DND-41 (cell line): ENCODE results near the gene CPZ.
"Not testable (repeated sequence)": the region's sequence is repeated elsewhere in the genome, so short reads cannot be mapped to it uniquely, and the experiment has no call there.

Experiments used
- ATAC-seq: fragments of 200-7000 bp; cut with Tn5 transposase; 3 replicates; pipeline ENCODE4 v1.9.1; 2021; ENCODE audit warnings: low read depth; ENCODE audit not compliant: insufficient read depth
- DNase-seq: peaks from one replicate; pipeline ENCODE4 v3.0.0-alpha.2; 2020
- H2AFZ ChIP-seq: 2 replicates; pipeline ENCODE4 v1.6.0; 2012; ENCODE audit warnings: low read depth, low read length
- H3K27ac ChIP-seq: 2 replicates; pipeline ENCODE4 v1.5.1; 2012; ENCODE audit warnings: low read length, inconsistent platforms
- H3K27me3 ChIP-seq: fragments of 200-600 bp; sonication (generic); 2 replicates; pipeline ENCODE4 v1.6.0; 2012; ENCODE audit warnings: low read length, mild to moderate bottlenecking, inconsistent platforms; ENCODE audit not compliant: insufficient read depth, poor library complexity
- H3K36me3 ChIP-seq: 2 replicates; pipeline ENCODE4 v1.5.1; 2012; ENCODE audit warnings: low read length, inconsistent platforms; ENCODE audit not compliant: insufficient read depth
- H3K4me1 ChIP-seq: 2 replicates; pipeline ENCODE4 v1.5.1; 2012; ENCODE audit warnings: mild to moderate bottlenecking, low read length; ENCODE audit not compliant: insufficient read depth
- H3K4me2 ChIP-seq: 2 replicates; pipeline ENCODE4 v1.6.0; 2012; ENCODE audit warnings: mild to moderate bottlenecking, moderate library complexity, low read length, inconsistent platforms; ENCODE audit not compliant: insufficient read depth
- H3K4me3 ChIP-seq, 2 experiments: fragments of 200-600 bp in 1 of 2; shearing (Covaris generic) in 1 of 2; 2 replicates each; pipeline ENCODE4 v1.5.1; 2012 to 2016; ENCODE audit warnings: inconsistent platforms in 2 of 2, low read length in 2 of 2, mild to moderate bottlenecking in 2 of 2, low read depth in 1 of 2, moderate library complexity in 1 of 2
- H3K79me2 ChIP-seq: 2 replicates; pipeline ENCODE4 v1.6.0; 2012; ENCODE audit warnings: low read length, inconsistent platforms; ENCODE audit not compliant: insufficient read depth
- H3K9ac ChIP-seq: 2 replicates; pipeline ENCODE4 v1.6.0; 2012; ENCODE audit warnings: low read depth, mild to moderate bottlenecking, inconsistent platforms, low read length, moderate library complexity
- H3K9me3 ChIP-seq: 2 replicates; pipeline ENCODE4 v1.5.1; 2012; ENCODE audit warnings: low read length, moderate library complexity, mild to moderate bottlenecking, inconsistent platforms; ENCODE audit not compliant: insufficient read depth, severe bottlenecking
- H4K20me1 ChIP-seq: 2 replicates; pipeline ENCODE4 v1.6.0; 2012; ENCODE audit warnings: low read length; ENCODE audit not compliant: insufficient read depth
- CTCF ChIP-seq: IDR thresholded peaks from 2 replicates; pipeline ENCODE4 v1.5.1; 2012; ENCODE audit warnings: borderline replicate concordance, low read length, moderate library complexity, mild to moderate bottlenecking; ENCODE audit not compliant: poor library complexity, severe bottlenecking; ENCODE audit errors: extremely low read depth
- EZH2 ChIP-seq: IDR thresholded peaks from 3 replicates; pipeline ENCODE4 v1.6.1; 2012; ENCODE audit warnings: borderline replicate concordance, low read depth, mild to moderate bottlenecking, moderate library complexity, low read length, inconsistent platforms; ENCODE audit not compliant: severe bottlenecking

CPZ gene

GRCh38 chr4:8617486-8618040 is 25.0 kb downstream of the CPZ start:
- TF ChIP-seq EZH2, result no peak
- no peak for TF ChIP-seq CTCF
- no peak overlapping the region for H3K27ac ChIP-seq
- H3K36me3 ChIP-seq, result no peaks in the 10 kb centered on the region
- no peaks in the 10 kb centered on the region for H3K27me3 ChIP-seq
- DNase-seq (no peak), ATAC-seq (no peak)
- no peak overlapping the region for H3K4me2 ChIP-seq
- H3K79me2 ChIP-seq, result no peaks in the 10 kb centered on the region
- H2AFZ ChIP-seq, result no peak overlapping the region
- H3K4me3 ChIP-seq, result no peak overlapping the region
- H3K4me1 ChIP-seq, result no peaks in the 10 kb centered on the region
- H4K20me1 ChIP-seq, result no peaks in the 10 kb centered on the region; the same call in none of the 2 replicates
- H3K9ac ChIP-seq, result no peak overlapping the region
- H3K9me3 ChIP-seq, result no peaks in the 10 kb centered on the region

GRCh38 chr4:8618421-8618820 is 25.9 kb downstream of the CPZ start:
- Histone ChIP-seq H3K9ac (no peak overlapping the region), H4K20me1 (no peaks in the 10 kb centered on the region; the same call in none of the 2 replicates), H3K9me3 (no peaks in the 10 kb centered on the region), H3K4me3 (no peak overlapping the region), H3K4me2 (no peak overlapping the region), H3K4me1 (no peaks in the 10 kb centered on the region), H2AFZ (no peak overlapping the region), H3K27me3 (no peaks in the 10 kb centered on the region), H3K27ac (no peak overlapping the region), H3K79me2 (no peaks in the 10 kb centered on the region), H3K36me3 (no peaks in the 10 kb centered on the region)
- no peak for DNase-seq
- TF ChIP-seq EZH2 (no peak), CTCF (no peak)
- no peak for ATAC-seq

GRCh38 chr4:8618961-8619720 is 26.6 kb downstream of the CPZ start:
- H3K27me3 ChIP-seq, result no peaks in the 10 kb centered on the region
- no peaks in the 10 kb centered on the region for H3K9me3 ChIP-seq
- no peak overlapping the region for H3K4me3 ChIP-seq
- no peak overlapping the region for H3K9ac ChIP-seq
- no peaks in the 10 kb centered on the region for H3K4me1 ChIP-seq
- H2AFZ ChIP-seq, result no peak overlapping the region
- no peaks in the 10 kb centered on the region for H3K36me3 ChIP-seq
- TF ChIP-seq EZH2 (no peak), CTCF (no peak)
- no peak for ATAC-seq
- H3K79me2 ChIP-seq, result no peaks in the 10 kb centered on the region
- H4K20me1 ChIP-seq, result no peaks in the 10 kb centered on the region; the same call in none of the 2 replicates
- H3K4me2 ChIP-seq, result no peak overlapping the region
- H3K27ac ChIP-seq, result no peak overlapping the region
- DNase-seq, result no peak

GRCh38 chr4:8621135-8621534 is 28.6 kb downstream of the CPZ start:
- not testable (repeated sequence) for H3K4me1 ChIP-seq, H3K36me3 ChIP-seq, H3K27ac ChIP-seq, H3K27me3 ChIP-seq, H2AFZ ChIP-seq, H3K9me3 ChIP-seq, H3K4me2 ChIP-seq, H3K9ac ChIP-seq, ATAC-seq, H3K79me2 ChIP-seq, H3K4me3 ChIP-seq, H4K20me1 ChIP-seq, DNase-seq

- not testable (repeated sequence) for H2AFZ ChIP-seq, H3K9ac ChIP-seq, ATAC-seq, H3K27ac ChIP-seq, H3K27me3 ChIP-seq, H3K79me2 ChIP-seq, H3K9me3 ChIP-seq, H4K20me1 ChIP-seq, H3K4me3 ChIP-seq, H3K4me1 ChIP-seq, H3K36me3 ChIP-seq, DNase-seq, H3K4me2 ChIP-seq
Observed at GRCh38 chr4:8624601-8625272, 32.2 kb downstream of the CPZ start.
